Trophoblast cell (in vitro differentiated cells and primary cell): Measurements from ENCODE around the gene CLEC2D.
A peak's percentile ranks its signal among the peaks of the same experiment; 100 is the strongest.

ENCODE experiments used
- DNase-seq, 2 donors: peaks; one replicate each; pipeline ENCODE4 v3.0.0-alpha.2; 2016
- H2AFZ ChIP-seq: 2 replicates; pipeline ENCODE4 v1.6.1; 2013; ENCODE audit warnings: low read length, moderate library complexity, mild to moderate bottlenecking; ENCODE audit not compliant: insufficient read depth, poor library complexity
- H2AK5ac ChIP-seq: 2 replicates; pipeline ENCODE4 v1.6.1; 2013; ENCODE audit warnings: mild to moderate bottlenecking, low read length
- H2BK120ac ChIP-seq: 2 replicates; pipeline ENCODE4 v1.6.1; 2013; ENCODE audit warnings: low read length, mild to moderate bottlenecking, moderate library complexity; ENCODE audit not compliant: insufficient read depth, poor library complexity
- H2BK12ac ChIP-seq: 2 replicates; pipeline ENCODE4 v1.6.1; 2013; ENCODE audit warnings: mild to moderate bottlenecking, low read length, moderate library complexity
- H2BK5ac ChIP-seq: 2 replicates; pipeline ENCODE4 v1.6.1; 2013; ENCODE audit warnings: low read length, low read depth, moderate library complexity, mild to moderate bottlenecking; ENCODE audit not compliant: poor library complexity
- H3K14ac ChIP-seq: 2 replicates; pipeline ENCODE4 v1.6.1; 2013; ENCODE audit warnings: mild to moderate bottlenecking, low read length
- H3K18ac ChIP-seq: 2 replicates; pipeline ENCODE4 v1.6.1; 2013; ENCODE audit warnings: mild to moderate bottlenecking, low read length
- H3K23ac ChIP-seq: 2 replicates; pipeline ENCODE4 v1.6.1; 2013; ENCODE audit warnings: low read length
- H3K27ac ChIP-seq: 2 replicates; pipeline ENCODE4 v1.5.1; 2013; ENCODE audit warnings: low read depth, mild to moderate bottlenecking, inconsistent platforms, low read length, moderate library complexity
- H3K27me3 ChIP-seq: 2 replicates; pipeline ENCODE4 v1.6.1; 2013; ENCODE audit warnings: inconsistent platforms, mild to moderate bottlenecking, low read length, moderate library complexity; ENCODE audit not compliant: insufficient read depth
- H3K36me3 ChIP-seq, 2 experiments: 1 replicate in 1 of 2; 2 replicates in 1 of 2; pipeline ENCODE4 v1.6.1; 2013; ENCODE audit warnings: low read length in 2 of 2, mild to moderate bottlenecking in 2 of 2, moderate library complexity in 1 of 2; ENCODE audit not compliant: insufficient read depth in 2 of 2, control insufficient read depth in 1 of 2
- H3K4ac ChIP-seq: 2 replicates; pipeline ENCODE4 v1.6.1; 2013; ENCODE audit warnings: low read depth, mild to moderate bottlenecking, low read length, moderate library complexity
- H3K4me1 ChIP-seq, 2 experiments: 1 replicate in 1 of 2; 2 replicates in 1 of 2; pipeline ENCODE4 v1.6.1; 2013; ENCODE audit warnings: low read length in 2 of 2, mild to moderate bottlenecking in 2 of 2, moderate library complexity in 1 of 2; ENCODE audit not compliant: insufficient read depth in 2 of 2, control insufficient read depth in 1 of 2
- H3K4me2 ChIP-seq: 2 replicates; pipeline ENCODE4 v1.6.1; 2013; ENCODE audit warnings: inconsistent platforms, mild to moderate bottlenecking, low read length, moderate library complexity
- H3K4me3 ChIP-seq: 2 replicates; pipeline ENCODE4 v1.5.1; 2013; ENCODE audit warnings: mild to moderate bottlenecking, low read depth, low read length, inconsistent platforms
- H3K79me1 ChIP-seq: one replicate; pipeline ENCODE4 v1.6.1; 2013; ENCODE audit warnings: low read length
- H3K79me2 ChIP-seq: 2 replicates; pipeline ENCODE4 v1.6.1; 2013; ENCODE audit warnings: low read length, mild to moderate bottlenecking; ENCODE audit not compliant: control insufficient read depth, insufficient read depth, poor library complexity
- H3K9ac ChIP-seq: 2 replicates; pipeline ENCODE4 v1.6.1; 2013; ENCODE audit warnings: mild to moderate bottlenecking, low read length
- H3K9me3 ChIP-seq: 2 replicates; pipeline ENCODE4 v1.6.1; 2013; ENCODE audit warnings: low read depth, mild to moderate bottlenecking, control low read depth, inconsistent platforms, low read length; ENCODE audit not compliant: insufficient read depth
- H4K12ac ChIP-seq: 2 replicates; pipeline ENCODE4 v1.6.1; 2013; ENCODE audit warnings: low read depth, mild to moderate bottlenecking, low read length, moderate library complexity
- H4K8ac ChIP-seq: 2 replicates; pipeline ENCODE4 v1.6.1; 2013; ENCODE audit warnings: low read depth, mild to moderate bottlenecking, low read length, moderate library complexity
- H4K91ac ChIP-seq: one replicate; pipeline ENCODE4 v1.6.1; 2013; ENCODE audit warnings: low read depth, mild to moderate bottlenecking, low read length, moderate library complexity
- WGBS: extraction: QIAGEN DNeasy Blood & Tissue Kit; methylation state at CpG from one replicate; pipeline ENCODE4 v1.1.7; 2013; ENCODE audit warnings: missing lambda C conversion rate; ENCODE audit not compliant: insufficient read length, insufficient coverage; ENCODE audit errors: extremely low coverage; 5-methylcytosine and 5-hydroxymethylcytosine counted together

CLEC2D gene

GRCh38 chr12:9636851-9637206 lies 32.7 kb upstream of the CLEC2D start:
- WGBS, result no CpG with 5 or more reads among the region's 5 CpGs

GRCh38 chr12:9640024-9640423 lies 29.5 kb upstream of the CLEC2D start:
- Histone ChIP-seq H3K14ac (no peak overlapping the region), H2AFZ (no peak overlapping the region), H3K27ac (no peak overlapping the region), H2AK5ac (no peak overlapping the region), H3K4ac (no peak overlapping the region), H3K9me3 (no peaks in the 10 kb centered on the region), H3K4me3 (no peak overlapping the region), H2BK120ac (no peak overlapping the region), H3K36me3 (no peaks in the 10 kb centered on the region), H4K8ac (no peak overlapping the region), H4K12ac (no peak overlapping the region), H2BK5ac (no peak overlapping the region), H3K9ac (no peak overlapping the region), H3K79me1 (peaks cover 3% of the 10 kb centered on the region), H2BK12ac (no peak overlapping the region), H3K4me2 (no peak overlapping the region), H3K79me2 (no peaks in the 10 kb centered on the region), H4K91ac (no peak overlapping the region), H3K23ac (no peak overlapping the region), H3K18ac (no peak overlapping the region), H3K27me3 (no peaks in the 10 kb centered on the region), H3K4me1 (no peaks in the 10 kb centered on the region)
- DNase-seq, result no peak
- WGBS, result no CpG with 5 or more reads among the region's 2 CpGs

More at GRCh38 chr12:9636851-9637206, 32.7 kb upstream of the CLEC2D start:
- Histone ChIP-seq H3K27ac (no peak overlapping the region), H3K4me3 (peak overlapping the region; percentile 53), H3K14ac (no peak overlapping the region), H3K9me3 (no peaks in the 10 kb centered on the region), H2BK12ac (no peak overlapping the region), H3K36me3 (no peaks in the 10 kb centered on the region), H3K18ac (no peak overlapping the region), H2AFZ (no peak overlapping the region), H4K91ac (no peak overlapping the region), H3K4me1 (no peaks in the 10 kb centered on the region), H3K23ac (no peak overlapping the region), H3K4ac (no peak overlapping the region), H3K4me2 (no peak overlapping the region), H2AK5ac (no peak overlapping the region), H2BK5ac (no peak overlapping the region), H3K9ac (no peak overlapping the region), H4K8ac (no peak overlapping the region), H2BK120ac (no peak overlapping the region), H3K79me1 (peaks cover 3% of the 10 kb centered on the region), H4K12ac (no peak overlapping the region), H3K79me2 (no peaks in the 10 kb centered on the region), H3K27me3 (no peaks in the 10 kb centered on the region)
- no peak for DNase-seq

- Histone ChIP-seq H4K91ac (no peak overlapping the region), H3K36me3 (no peaks in the 10 kb centered on the region), H4K12ac (no peak overlapping the region), H2BK5ac (no peak overlapping the region), H3K9ac (no peak overlapping the region), H4K8ac (no peak overlapping the region), H3K14ac (no peak overlapping the region), H3K4me3 (no peak overlapping the region), H3K9me3 (no peaks in the 10 kb centered on the region), H2AFZ (no peak overlapping the region), H2BK12ac (no peak overlapping the region), H3K4me2 (no peak overlapping the region), H3K4ac (no peak overlapping the region), H3K23ac (no peak overlapping the region), H3K79me2 (no peaks in the 10 kb centered on the region), H2BK120ac (no peak overlapping the region), H3K27ac (no peak overlapping the region), H2AK5ac (no peak overlapping the region), H3K79me1 (peaks cover 14% of the 10 kb centered on the region), H3K18ac (no peak overlapping the region), H3K4me1 (peaks cover 7 to 9% of the 10 kb centered on the region in 2 experiments), H3K27me3 (no peaks in the 10 kb centered on the region)
- no CpG with 5 or more reads among the region's 15 CpGs for WGBS
- DNase-seq, result no peak
Observed at GRCh38 chr12:9642606-9643265, 26.8 kb upstream of the CLEC2D start.

GRCh38 chr12:9643266-9643660 lies 26.2 kb upstream of the CLEC2D start:
- no peaks in the 10 kb centered on the region for H3K27me3 ChIP-seq
- H3K14ac ChIP-seq, result no peak overlapping the region
- H4K12ac ChIP-seq, result no peak overlapping the region
- H3K4me2 ChIP-seq, result no peak overlapping the region
- no peak overlapping the region for H3K27ac ChIP-seq
- H3K79me2 ChIP-seq, result peaks cover 4% of the 10 kb centered on the region
- H2BK5ac ChIP-seq, result no peak overlapping the region
- no peak overlapping the region for H3K4me3 ChIP-seq
- H3K18ac ChIP-seq, result no peak overlapping the region
- H3K9ac ChIP-seq, result no peak overlapping the region
- no peak overlapping the region for H3K23ac ChIP-seq
- DNase-seq, result no peak
- no peak overlapping the region for H2BK120ac ChIP-seq
- peaks cover 7 to 9% of the 10 kb centered on the region in 2 experiments for H3K4me1 ChIP-seq
- H2AK5ac ChIP-seq, result no peak overlapping the region
- H2BK12ac ChIP-seq, result no peak overlapping the region
- H3K4ac ChIP-seq, result no peak overlapping the region
- H3K9me3 ChIP-seq, result no peaks in the 10 kb centered on the region
- no peak overlapping the region for H2AFZ ChIP-seq
- no peaks in the 10 kb centered on the region for H3K36me3 ChIP-seq
- H4K8ac ChIP-seq, result no peak overlapping the region
- no peak overlapping the region for H4K91ac ChIP-seq
- peaks cover 16% of the 10 kb centered on the region for H3K79me1 ChIP-seq
